ENCODE measurements around the gene NR4A2.

GRCh38 chr2:156309917-156310316 lies 22.6 kb downstream of the NR4A2 start:
- TF ChIP-seq CTCF (IDR thresholded peaks at IDR 0.05) (no peak), ZFX (IDR thresholded peaks at IDR 0.05; ENCODE audit: borderline replicate concordance) (no peak)
